HEK293 (cell line): Measurements from ENCODE around the gene ABLIM3.

ENCODE experiments used
- REST ChIP-seq: fragments of 450-650 bp; formaldehyde crosslinking; IDR thresholded peaks from 2 replicates; pipeline ENCODE4 v1.5.1; 2016; ENCODE audit warnings: missing biosample characterization, missing genetic modification characterization
- SP2 ChIP-seq: fragments of 450-650 bp; formaldehyde crosslinking; IDR thresholded peaks from 2 replicates; pipeline ENCODE4 v1.5.1; 2016; ENCODE audit warnings: missing biosample characterization, missing genetic modification characterization
- YY1 ChIP-seq: fragments of 450-650 bp; formaldehyde crosslinking; IDR thresholded peaks from 2 replicates; pipeline ENCODE4 v1.5.1; 2018; ENCODE audit warnings: missing biosample characterization, missing genetic modification characterization
- ZNF366 ChIP-seq: fragments of 450-650 bp; formaldehyde crosslinking; conservative IDR thresholded peaks from 2 replicates; pipeline ENCODE4 v1.5.1; 2016; ENCODE audit warnings: missing biosample characterization, missing genetic modification characterization
- ZNF530 ChIP-seq: fragments of 450-650 bp; formaldehyde crosslinking; IDR thresholded peaks from 2 replicates; pipeline ENCODE4 v1.5.1; 2016; ENCODE audit warnings: low read depth, missing biosample characterization, missing genetic modification characterization
- ZNF621 ChIP-seq: fragments of 450-650 bp; formaldehyde crosslinking; IDR thresholded peaks from 2 replicates; pipeline ENCODE4 v1.5.1; 2017; ENCODE audit warnings: missing biosample characterization, missing genetic modification characterization
- TF ChIP-seq, protein P1 (sequence below): fragments of 450-650 bp; formaldehyde crosslinking; IDR thresholded peaks from 2 replicates; pipeline ENCODE4 v1.5.1; 2016; ENCODE audit warnings: missing biosample characterization, missing genetic modification characterization
- TF ChIP-seq, protein P2 (sequence below): fragments of 450-650 bp; formaldehyde crosslinking; IDR thresholded peaks from 2 replicates; pipeline ENCODE4 v1.5.1; 2016; ENCODE audit warnings: missing biosample characterization, missing genetic modification characterization

- TF ChIP-seq, protein P1, sequence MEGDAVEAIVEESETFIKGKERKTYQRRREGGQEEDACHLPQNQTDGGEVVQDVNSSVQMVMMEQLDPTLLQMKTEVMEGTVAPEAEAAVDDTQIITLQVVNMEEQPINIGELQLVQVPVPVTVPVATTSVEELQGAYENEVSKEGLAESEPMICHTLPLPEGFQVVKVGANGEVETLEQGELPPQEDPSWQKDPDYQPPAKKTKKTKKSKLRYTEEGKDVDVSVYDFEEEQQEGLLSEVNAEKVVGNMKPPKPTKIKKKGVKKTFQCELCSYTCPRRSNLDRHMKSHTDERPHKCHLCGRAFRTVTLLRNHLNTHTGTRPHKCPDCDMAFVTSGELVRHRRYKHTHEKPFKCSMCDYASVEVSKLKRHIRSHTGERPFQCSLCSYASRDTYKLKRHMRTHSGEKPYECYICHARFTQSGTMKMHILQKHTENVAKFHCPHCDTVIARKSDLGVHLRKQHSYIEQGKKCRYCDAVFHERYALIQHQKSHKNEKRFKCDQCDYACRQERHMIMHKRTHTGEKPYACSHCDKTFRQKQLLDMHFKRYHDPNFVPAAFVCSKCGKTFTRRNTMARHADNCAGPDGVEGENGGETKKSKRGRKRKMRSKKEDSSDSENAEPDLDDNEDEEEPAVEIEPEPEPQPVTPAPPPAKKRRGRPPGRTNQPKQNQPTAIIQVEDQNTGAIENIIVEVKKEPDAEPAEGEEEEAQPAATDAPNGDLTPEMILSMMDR = no peak
- TF ChIP-seq ZNF530 (tag by site-specific recombination) (no peak), ZNF366 (tag by site-specific recombination) (no peak), ZNF621 (tag by site-specific recombination) (no peak), YY1 (no peak), SP2 (no peak), REST (tag by site-specific recombination) (no peak)
- TF ChIP-seq, protein P2, sequence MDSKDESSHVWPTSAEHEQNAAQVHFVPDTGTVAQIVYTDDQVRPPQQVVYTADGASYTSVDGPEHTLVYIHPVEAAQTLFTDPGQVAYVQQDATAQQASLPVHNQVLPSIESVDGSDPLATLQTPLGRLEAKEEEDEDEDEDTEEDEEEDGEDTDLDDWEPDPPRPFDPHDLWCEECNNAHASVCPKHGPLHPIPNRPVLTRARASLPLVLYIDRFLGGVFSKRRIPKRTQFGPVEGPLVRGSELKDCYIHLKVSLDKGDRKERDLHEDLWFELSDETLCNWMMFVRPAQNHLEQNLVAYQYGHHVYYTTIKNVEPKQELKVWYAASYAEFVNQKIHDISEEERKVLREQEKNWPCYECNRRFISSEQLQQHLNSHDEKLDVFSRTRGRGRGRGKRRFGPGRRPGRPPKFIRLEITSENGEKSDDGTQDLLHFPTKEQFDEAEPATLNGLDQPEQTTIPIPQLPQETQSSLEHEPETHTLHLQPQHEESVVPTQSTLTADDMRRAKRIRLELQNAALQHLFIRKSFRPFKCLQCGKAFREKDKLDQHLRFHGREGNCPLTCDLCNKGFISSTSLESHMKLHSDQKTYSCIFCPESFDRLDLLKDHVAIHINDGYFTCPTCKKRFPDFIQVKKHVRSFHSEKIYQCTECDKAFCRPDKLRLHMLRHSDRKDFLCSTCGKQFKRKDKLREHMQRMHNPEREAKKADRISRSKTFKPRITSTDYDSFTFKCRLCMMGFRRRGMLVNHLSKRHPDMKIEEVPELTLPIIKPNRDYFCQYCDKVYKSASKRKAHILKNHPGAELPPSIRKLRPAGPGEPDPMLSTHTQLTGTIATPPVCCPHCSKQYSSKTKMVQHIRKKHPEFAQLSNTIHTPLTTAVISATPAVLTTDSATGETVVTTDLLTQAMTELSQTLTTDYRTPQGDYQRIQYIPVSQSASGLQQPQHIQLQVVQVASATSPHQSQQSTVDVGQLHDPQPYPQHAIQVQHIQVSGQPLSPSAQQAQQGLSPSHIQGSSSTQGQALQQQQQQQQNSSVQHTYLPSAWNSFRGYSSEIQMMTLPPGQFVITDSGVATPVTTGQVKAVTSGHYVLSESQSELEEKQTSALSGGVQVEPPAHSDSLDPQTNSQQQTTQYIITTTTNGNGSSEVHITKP (tag by site-specific recombination) = no peak
Measured at GRCh38 chr5:149299451-149300054, 158.3 kb downstream of the ABLIM3 start.
